Prostate gland (tissue), 2 donors: Measurements from ENCODE around the gene PTPRK.

Experiments
- CTCF ChIP-seq, 4 experiments: fragments of 200-600 bp in 2 of 4; fragments of 450-650 bp in 2 of 4; sonication (generic) in 2 of 4; IDR thresholded peaks; 1 replicate in 3 of 4; 2 replicates in 1 of 4; pipeline ENCODE4 v1.5.1; 2016 to 2019; ENCODE audit warnings: antibody characterized with exemption in 4 of 4, mild to moderate bottlenecking in 2 of 4, moderate library complexity in 2 of 4
- POLR2A ChIP-seq: fragments of 450-650 bp; IDR thresholded peaks from one replicate; pipeline ENCODE4 v1.6.1; 2016; ENCODE audit warnings: antibody characterized with exemption, mild to moderate bottlenecking

GRCh38 chr6:127932708-127933107, 587.7 kb downstream of the PTPRK start:
- TF ChIP-seq CTCF (IDR thresholded peaks at IDR 0.05) = no peak
- no peak for TF ChIP-seq POLR2A
